ENCODE data around the gene PJA2. TPM values are rescaled to one million over a fixed set of nuclear protein-coding genes. Genes with fewer than 3 reads are reported as not detected.
"Not testable (repeated sequence)": the region's sequence is repeated elsewhere in the genome, so short reads cannot be mapped to it uniquely, and the experiment has no call there.

PJA2 gene
- total RNA-seq, 1 experiment from 2014 or later: 8.6 TPM

DNA sequence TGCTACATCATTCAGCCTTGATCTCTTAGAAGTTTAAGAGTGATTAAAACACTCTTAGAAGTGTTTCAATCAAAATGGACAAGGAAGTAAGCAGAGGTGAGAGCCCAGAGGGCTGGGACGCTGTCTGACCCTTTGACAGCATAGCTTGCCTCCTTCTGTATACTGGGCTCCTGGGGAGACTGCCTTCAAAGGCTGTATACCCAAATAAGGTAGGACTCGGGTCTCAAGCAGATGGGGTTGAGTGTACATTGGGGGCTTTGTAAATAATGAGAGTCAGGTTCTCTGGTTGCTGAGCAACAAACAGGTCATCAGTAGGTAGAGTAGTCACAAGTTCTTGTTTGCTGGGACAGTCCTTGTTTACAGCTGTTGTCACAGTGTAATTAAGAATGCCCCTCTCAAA lies 97.1 kb downstream of the PJA2 start:
- DNase-seq (ENCODE audit: low spot score): no peak

DNA sequence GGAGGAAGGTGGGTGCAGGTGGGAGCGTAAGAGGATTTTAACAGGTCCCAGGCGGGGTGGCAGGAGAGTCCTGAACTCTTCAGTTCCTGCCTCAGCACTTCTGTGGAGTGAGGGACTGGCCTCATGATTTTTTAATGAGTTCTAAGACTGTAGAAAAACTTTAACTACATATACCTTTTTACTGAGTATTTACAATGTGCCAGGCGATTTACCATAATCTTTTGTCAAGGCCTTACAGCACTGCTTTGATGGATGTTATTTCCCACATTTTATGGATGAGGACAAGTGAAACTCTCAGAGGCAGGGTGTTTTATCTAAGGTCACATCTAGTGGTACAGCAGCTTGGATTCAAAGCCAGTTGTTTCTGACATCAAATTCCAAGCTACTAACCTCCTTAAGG lies 99.5 kb downstream of the PJA2 start:
- no peak for DNase-seq (ENCODE audit: low spot score)

DNA sequence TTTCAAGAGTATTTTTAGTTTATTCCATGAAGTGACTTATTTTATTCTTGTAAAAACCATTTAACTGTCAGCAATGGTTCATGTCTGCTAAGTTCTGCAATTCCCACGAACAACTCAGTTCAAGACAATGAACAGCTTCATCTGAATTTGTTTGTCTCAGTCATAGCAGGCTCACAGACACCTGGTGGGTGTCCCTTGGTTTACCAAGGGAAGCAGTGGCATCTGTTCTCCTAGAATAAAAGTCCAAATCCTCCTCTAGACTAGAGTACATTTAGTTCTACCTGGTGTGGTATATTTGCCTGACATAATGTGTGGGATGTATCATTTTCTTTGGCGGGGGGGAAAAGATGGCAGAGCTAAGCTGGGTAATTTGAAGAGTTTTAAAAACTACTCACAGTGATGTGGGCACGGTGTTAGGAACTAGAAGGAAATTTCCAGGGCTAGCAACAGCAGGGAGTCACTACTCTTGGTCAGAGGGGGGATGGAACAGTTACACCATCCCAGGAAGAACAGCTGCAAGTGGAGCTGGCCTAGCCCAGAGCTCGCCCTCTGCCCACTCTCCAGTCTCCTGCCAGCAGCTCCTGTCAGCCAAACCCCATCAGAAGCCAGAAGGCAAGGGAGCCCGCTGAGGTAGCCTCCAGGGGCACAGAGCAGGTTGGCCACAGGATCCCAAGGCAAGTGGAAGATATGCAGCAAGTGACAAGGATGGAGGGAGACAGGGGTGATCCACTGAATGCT lies 100.3 kb downstream of the PJA2 start:
- no peak for DNase-seq (ENCODE audit: low spot score)

DNA sequence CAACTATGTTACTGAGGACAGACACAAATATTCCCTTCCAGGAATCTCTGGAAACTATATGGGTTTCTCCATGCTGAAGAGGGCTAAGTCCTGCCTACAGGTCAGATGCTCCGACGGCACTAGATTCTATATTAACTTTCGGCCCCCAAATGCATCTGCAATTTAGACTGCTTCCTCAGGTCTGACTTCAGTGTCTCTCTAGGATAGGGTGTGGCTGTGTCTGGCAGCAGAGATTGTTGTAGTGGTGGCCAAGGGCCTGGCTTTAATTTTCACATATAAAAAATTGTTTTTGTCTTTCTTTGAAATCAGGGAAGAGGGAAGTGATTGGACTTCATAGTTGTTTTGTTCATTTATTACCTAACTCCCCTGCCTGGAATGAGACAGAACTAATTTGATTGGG lies 101.8 kb downstream of the PJA2 start:
- DNase-seq (ENCODE audit: low spot score): no peak

DNA sequence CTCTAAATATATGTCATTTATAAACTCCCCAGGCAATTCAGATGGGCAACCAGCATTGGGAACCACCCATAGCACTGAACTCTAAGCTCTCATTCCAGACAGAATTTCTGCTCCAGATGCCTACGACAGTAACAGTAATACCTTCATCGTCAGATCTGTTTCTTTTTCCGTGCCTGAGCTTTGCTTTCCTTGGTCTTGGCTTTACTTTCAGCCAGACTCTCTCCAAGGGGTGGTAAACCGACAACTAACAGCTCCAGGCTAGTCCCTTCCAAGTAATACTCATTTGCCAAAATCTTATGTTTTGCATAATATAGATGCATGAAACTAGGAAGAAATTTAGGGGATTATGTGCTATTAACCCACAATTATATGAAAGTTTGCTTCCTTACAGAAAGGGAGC lies 102.3 kb downstream of the PJA2 start:
- no peak for DNase-seq (ENCODE audit: low spot score)

DNA sequence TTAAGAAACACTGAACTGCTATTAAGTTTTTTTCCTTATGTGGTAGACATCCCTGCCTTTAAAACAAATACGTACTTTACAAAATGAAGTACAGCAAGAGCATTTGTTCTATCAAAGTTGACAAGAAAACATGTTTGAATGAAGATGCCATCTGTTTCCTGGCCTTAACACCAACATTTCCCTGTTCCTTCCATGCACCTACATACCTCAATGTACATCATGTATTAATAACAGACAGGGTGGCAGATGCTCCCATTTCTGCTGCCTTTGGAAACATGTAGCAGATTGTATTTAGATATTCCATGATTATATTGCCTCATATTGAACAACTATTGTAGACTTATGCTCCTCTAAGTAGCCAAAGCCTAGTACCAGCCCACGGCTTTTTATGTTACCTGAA lies 104.4 kb downstream of the PJA2 start:
- no peak for DNase-seq (ENCODE audit: low spot score)

DNA sequence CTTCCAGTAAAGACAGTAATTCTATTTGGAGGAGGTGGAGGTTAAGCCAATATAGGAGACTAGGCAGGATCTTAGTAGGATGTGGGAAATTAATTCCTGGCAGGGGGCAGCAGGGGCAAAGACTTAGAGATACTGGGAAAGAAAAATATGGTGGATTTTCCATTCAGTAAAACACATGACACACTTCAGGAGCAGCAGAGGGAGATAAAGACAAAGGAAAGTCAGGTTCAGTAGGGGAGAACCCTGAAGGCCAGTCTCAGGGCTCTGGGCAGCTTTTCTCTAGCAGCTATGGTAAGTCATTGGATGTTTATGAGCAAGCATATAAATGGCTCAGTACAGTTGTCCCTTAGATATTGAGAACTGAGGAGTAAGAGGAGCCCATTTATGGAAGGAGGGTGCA lies 105.5 kb downstream of the PJA2 start:
- no peak for DNase-seq (ENCODE audit: low spot score)

DNA sequence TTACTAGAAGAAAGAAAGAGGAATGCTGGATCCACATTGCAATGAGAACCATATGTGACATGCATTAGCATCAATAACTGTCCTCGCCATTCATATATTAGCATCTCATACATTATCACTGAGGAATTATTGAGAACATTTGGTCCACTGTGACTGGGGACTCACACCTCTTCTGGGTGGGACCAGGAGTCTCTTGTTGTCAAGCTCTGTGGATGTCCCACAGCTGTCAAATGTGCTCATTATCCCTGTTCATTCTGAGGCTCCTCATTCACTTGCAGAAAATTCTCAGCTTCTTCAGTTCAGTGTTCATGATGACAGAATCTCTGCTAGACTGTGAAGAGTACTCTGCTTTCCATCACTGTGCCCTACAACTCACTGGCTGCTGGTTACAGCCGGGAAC lies 109.4 kb downstream of the PJA2 start:
- DNase-seq (ENCODE audit: low spot score): no peak

DNA sequence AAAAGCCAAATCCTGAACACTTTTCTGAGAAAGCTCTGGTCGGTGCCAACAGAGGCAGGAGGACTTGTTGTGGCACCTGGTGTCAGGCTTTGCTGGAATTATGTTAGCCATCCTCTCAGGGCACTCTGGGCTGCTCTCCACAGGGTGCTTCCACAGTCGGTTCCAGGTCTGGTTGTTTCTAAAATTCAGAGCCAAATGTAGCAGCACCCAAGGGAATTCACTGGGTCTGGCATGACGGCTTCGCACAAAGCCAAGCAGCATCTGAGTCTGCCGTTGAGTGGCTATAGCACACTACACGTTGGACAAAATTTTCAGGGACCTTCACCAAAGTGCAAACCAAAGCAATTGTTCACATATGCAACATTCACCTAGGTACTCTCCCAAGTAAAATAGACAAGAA lies 110.2 kb downstream of the PJA2 start:
- DNase-seq (ENCODE audit: low spot score): no peak

DNA sequence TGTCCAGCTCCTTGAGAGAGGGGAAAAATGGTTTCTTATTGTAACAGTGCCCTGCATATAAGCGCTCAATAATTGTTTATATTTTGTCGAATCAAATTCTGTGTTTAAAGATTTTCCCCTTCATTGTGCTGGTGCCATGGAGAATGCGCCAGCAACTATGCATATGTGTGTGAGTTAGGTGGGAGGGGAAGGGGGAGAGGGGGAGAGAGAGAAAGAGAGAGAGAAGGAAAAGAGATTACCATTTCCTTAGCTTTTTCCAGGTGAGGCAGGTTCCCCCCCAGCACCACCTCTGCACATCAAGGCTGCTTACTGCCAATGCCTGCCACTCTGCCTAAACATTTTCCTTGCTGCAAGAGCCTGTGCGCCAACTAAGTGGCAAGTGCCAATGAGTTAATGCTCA lies 111.0 kb downstream of the PJA2 start:
- DNase-seq (ENCODE audit: low spot score): no peak

DNA sequence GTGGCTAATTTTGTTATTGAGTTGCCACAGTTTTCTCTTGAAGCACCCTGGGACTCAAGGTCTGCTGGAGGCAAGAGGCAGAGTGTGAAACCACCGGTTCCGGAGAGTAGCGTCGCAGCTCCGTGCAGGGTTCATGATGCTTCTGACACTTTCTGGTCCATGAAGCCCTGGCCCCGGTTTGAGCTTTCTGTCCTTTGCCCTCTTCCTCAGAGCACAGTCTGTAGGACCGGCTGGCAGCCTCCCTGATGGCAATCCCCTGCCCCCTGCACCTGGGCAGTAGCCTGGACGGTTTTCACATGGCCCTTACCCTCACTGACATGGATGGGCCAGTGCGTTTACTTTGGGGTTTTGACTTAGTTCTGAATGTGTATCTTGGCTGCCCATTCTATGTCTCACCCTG lies 111.9 kb downstream of the PJA2 start:
- no peak for DNase-seq (ENCODE audit: low spot score)

DNA sequence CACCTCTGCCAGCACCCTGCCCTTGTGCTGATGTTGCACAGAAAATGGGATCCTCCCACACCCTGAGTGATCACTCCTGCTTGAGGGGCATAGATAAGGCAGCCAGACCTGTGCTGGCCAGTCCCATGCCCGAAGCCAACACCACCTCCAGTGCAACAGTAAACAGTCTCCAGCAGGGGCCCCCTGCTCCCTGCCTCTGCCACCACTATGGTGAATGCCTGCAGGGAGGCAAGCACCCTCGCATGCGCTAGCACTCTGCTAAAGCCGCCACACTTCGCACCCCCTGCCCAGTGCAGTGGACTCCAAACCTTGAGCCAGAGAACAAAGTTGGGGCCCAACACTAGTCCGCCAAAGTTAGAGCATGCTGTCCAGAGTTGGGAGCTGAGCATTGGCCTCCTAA lies 118.7 kb downstream of the PJA2 start:
- no peak for DNase-seq (ENCODE audit: low spot score)

GRCh38 chr5:109290231-109290630 lies 119.5 kb downstream of the PJA2 start:
- no peak for DNase-seq (ENCODE audit: low spot score)

DNA sequence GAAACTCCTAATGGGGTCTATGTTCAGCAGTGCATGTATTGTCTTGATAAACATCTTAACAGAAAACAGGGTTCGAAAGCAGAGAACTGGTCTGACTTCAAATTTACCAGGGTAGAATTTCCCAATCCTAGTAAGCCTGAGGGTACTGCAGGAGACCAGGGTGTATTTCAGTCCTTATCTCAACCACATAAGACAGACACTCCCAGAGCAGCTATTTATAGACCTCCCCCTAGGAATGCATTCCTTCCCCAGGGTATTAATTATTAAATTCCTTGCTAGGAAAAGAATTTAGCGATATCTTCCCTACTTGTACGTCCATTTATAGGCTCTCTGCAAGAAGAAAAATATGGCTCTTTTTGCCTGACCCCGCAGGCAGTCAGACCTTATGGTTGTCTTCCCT lies 123.1 kb downstream of the PJA2 start:
- DNase-seq (ENCODE audit: low spot score): not testable (repeated sequence)

Data from HT-29 (cell line).